Esophagus squamous epithelium (tissue), 4 donors: ENCODE measurements around the gene FNBP1.
"Not testable (repeated sequence)": the region's sequence is repeated elsewhere in the genome, so short reads cannot be mapped to it uniquely, and the experiment has no call there.

Source experiments
- CTCF ChIP-seq, 6 experiments: fragments of 450-650 bp in 4 of 6; fragments of 200-600 bp in 2 of 6; sonication (generic) in 2 of 6; IDR thresholded peaks; one replicate each; pipeline ENCODE4 v1.5.1; 2016 to 2019; ENCODE audit warnings: antibody characterized with exemption in 6 of 6, mild to moderate bottlenecking in 4 of 6, moderate library complexity in 4 of 6
- POLR2A ChIP-seq, 4 donors: fragments of 450-650 bp; IDR thresholded peaks; one replicate each; pipeline ENCODE4 v1.6.1; 2017; ENCODE audit warnings: antibody characterized with exemption in 4 of 4, mild to moderate bottlenecking in 4 of 4, moderate library complexity in 3 of 4

DNA sequence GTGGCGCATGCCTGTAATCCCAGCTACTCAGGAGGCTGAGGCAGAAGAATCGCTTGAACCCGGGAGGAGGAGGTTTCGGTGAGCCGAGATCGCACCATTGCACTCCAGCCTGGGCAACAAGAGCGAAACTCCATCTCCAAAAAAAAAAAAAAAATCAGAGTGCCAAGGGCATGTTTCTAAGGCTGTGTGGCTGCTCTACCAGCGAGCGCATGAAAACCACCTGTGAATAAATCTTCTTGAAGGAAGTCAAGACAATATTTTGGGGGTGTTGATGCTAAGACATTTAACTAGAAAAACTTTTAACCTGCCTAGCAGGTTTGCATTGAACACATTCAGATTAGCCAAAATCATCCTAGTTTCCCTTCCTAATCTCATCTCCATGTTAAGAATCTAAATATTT is 62.8 kb downstream of the FNBP1 start:
- TF ChIP-seq CTCF, POLR2A (IDR thresholded peaks at IDR 0.05): not testable (repeated sequence)
